Cardiac atrium fibroblast (primary cell): Measurements from ENCODE around the gene C22orf31. TPM values are rescaled to one million over a fixed set of nuclear protein-coding genes. Genes with fewer than 3 reads are reported as not detected.

Source experiments
- total RNA-seq: library from RNA; depleted of rRNA; stranded (reverse); fragments of >200 nt; gene quantifications from 2 replicates; pipeline ENCODE4 v1.2.3, GENCODE V29; 2015

C22orf31 gene
- not detected in 2 replicates for total RNA-seq

GRCh38 chr22:29061773-29062172 lies at the start of gene C22orf31:
Gene C22orf31 (minus strand): TSS chr22:29061831. CDS start chr22:29061792, 39 bp downstream.

DNA sequence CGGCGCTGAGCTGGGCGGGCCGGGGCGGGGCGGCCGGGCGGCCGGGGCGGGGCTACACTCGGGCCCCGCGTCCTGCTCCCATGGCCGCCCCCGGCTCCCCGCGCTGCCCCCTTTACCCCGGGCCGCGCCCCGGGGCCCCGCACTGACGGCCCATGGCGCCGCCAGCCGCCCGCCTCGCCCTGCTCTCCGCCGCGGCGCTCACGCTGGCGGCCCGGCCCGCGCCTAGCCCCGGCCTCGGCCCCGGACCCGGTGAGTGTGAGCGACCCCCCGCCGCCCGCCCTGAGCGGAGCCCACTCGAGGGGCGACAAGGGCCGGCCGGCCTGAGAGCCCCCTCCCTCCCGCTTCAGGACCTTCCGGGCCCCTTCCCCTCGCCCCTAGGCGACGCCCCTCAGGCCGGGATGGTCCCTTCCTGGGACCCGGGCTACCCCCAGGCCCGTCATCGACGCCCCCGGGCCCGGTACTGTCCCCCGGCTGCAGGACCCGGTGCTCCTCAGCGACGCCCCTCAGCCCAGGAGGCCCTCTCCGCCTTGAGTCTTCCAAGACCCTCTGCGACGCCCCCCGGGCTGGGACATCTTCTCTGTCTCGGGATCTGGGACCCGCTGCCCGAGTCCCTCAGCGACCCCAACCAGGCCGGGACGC lies 11.5 kb upstream of the C22orf31 start, which contains the start of gene KREMEN1:
TSS of gene KREMEN1 (plus strand) at position 57 of the 639 bp plus-strand sequence. CDS start at position 153, 96 bp downstream.

Other genes with a start within 250 kb of the C22orf31 start
- gene ZNRF3, start 178.3 kb downstream of the C22orf31 start, total RNA-seq: 2.3 and 5.2 TPM in 2 replicates
- 6.9 and 9.4 TPM in 2 replicates for gene KREMEN1, start 11.2 kb upstream of the C22orf31 start, total RNA-seq
- gene EMID1, start 144.1 kb upstream of the C22orf31 start, total RNA-seq: 0.32 and 1.3 TPM in 2 replicates
- 37.4 and 37.5 TPM in 2 replicates for gene RHBDD3, start 206.2 kb upstream of the C22orf31 start, total RNA-seq
- gene EWSR1, start 206.4 kb upstream of the C22orf31 start, total RNA-seq: 115 and 127 TPM in 2 replicates
- gene GAS2L1, start 244.8 kb upstream of the C22orf31 start, total RNA-seq: 26.2 and 30.3 TPM in 2 replicates